NCI-H345 (cell line): ENCODE measurements around the gene CD55.

Experiments used
- DNase-seq: peaks from one replicate; lab custom pipeline; 2025; lab: John Stamatoyannopoulos, UW

The CD55 gene

DNA sequence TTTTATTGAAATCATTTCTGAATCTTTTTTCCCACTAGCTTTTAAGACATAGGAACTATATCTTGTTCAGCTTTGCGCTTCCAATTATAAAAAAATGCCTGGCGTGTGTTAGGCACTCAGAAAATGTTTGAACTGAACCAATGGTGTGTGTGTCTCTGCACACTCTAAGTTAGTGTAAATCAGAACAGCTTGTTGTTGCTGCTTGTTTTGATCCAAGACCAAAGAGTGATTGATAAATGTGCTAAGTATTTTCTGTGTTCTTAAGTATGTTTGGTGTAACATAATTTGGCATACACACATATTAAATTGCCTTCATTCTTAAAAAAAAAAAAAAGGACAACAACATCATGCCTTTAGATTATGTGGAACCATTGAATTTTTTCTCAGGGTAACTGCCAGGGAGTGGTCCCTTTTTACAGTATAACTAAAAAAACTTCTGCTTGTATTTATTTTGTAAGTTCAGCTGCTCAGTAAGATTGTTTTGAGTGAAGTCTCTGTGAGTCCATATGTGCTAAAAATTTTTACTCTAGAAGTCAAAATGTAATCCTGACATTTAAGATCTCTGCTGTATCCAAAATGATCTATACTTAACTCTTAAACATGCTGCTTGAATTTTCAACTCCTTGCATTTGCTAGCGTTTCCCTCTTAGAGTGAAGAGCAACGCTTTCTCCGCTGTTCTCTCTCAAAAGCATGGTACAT lies 8.7 kb downstream of the CD55 start:
- DNase-seq, result no peak

DNA sequence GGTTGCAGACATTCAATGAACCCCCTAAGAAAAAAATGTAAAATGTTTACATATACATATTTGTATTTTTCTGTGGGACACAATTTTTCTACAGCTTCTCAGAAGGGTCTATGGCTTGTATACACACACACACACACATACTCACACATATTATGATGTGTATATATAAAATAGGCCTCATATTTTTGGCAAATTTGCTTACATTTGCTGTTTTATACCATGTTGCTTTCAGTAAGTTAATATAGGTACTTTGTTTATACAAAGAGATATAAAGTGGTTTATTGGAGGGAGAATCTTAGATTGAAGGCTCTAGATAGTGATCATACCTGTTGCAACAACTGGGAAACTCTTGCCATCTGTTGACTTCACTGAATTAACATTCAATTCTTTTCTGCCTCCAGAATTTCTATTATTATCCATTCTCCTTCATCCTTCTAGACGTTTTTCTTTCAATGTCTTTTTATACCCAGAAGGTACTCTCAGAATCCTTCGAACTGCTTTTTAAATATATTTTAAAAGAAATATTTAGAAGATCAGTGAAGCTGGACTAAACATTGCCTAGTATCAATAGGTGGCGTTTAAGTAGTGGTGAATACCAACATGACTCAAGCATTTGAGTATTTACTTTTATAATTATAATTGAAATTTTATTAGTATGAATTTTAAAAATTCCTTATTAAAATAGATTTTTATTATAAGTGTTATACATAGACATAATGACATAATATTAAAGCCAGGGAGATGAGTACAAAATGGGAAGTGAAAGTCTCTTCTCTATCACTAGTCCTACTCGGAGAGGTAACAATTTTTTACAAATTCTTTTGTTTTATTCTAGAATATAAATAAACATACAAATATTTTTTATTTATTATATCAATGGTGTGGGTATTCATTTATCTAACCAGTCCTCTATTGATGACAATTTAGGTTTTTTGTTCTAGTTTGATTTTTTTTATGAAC lies 10.2 kb downstream of the CD55 start:
- no peak for DNase-seq

DNA sequence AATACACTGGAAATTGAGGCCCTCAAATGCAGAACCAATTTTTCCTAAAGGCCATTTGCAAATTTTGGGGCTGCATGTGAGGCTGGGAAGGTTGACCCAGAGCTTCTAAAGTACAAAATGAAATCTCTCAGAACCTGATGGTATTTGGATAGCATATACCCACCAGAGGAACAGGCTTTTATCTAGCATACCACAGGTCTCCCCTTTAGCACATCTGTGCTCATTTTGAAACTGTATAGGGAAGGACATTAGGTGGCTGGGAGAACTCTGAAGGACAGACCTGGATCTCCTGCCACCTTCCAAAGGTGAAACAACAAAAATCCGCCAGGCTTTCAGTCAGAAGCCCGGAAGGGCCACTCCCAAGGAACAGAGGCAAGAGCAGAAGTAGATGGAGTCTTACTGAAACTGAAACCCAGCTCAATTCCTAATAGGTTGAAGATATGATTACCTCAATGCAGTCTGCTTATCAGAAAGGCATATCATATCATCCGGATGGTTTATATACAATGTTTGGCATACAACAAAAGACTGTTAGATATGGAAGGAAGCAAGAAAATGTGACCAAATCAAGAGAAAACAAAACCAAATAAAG lies 11.6 kb downstream of the CD55 start:
- DNase-seq, result no peak

DNA sequence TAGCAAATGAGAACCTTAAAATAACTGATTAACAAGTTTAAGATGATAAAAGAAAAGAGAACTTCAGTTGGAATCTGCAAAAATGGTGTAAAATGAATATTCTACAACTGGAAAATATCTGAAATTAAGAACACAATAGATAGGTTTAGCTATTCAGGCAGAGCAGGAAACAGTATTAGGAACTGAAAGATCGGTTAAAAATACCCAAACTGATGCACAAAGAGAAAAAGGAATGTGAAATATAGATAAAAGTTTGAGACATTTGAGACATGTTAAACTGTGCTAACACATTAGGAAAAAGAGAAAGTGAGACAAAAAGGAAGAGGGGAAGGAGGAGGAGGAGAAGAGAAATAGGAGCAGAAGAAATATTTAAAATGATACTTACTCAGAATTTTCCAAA lies 12.1 kb downstream of the CD55 start:
- DNase-seq, result no peak

DNA sequence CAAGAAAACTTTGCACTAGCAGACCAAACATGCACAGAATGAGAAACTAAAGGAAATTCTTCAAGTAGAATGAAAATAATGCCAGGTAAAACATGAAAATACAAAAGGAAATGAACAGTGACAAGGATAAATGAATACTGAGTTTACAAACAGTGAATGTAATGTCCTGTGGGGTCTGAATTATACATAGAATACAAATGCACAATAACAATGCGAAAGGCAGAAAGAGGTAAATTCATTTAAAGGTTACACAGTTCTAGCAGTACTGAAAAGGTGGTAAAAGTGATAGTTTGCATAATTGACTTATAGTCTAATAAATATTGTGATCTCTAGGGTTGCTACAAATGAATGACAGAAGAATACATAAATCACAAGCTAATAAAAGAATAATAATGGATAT lies 12.9 kb downstream of the CD55 start:
- DNase-seq, result no peak

DNA sequence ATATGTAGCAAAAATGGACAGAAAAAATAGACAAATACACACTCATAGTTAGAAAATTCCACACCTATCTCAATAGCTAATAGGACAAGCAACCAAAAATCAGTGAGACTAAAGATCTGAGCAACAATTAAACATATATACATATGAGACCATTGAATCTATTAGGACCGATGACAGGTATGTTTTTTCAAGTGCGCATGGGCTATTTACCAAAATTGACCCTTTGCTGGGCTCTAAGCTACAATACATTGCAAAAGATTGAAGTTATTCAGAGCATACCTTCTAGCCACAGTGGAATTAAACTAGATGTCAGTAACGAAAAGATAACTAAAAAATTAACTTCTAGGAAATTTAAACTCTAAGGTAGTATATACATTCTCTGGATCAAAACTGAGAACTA lies 13.7 kb downstream of the CD55 start:
- DNase-seq, result no peak

DNA sequence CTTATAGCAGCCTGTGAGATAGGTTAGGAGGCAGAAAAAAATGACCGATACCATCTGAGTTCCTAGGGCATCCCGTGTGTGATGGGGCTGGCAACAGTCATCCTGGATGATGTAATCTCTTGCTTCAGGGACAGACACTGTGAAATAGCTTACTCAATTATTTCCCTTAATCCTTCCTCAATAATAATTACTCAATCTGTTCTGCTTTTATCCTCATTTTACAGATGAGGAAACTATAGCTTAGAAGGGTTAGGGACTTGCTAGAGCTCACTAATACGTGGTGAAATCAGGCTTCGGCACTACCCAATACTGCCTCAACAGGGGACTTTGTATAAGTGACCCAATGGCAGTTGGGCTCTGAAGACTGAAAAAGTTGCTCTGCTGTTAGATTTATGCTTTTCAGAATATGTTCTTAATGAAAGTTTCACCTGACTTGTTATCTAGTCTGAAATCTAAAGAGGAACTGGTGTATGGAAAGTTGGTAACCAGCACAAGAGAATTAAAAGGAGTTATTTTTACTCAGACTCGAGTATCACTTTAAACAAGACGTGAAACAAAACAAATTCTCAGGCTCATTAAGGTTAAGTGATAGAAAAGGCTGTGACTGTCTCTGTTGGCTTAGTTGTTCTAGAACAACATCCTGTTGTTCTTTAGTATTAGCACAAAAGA lies 14.4 kb downstream of the CD55 start:
- no peak for DNase-seq

DNA sequence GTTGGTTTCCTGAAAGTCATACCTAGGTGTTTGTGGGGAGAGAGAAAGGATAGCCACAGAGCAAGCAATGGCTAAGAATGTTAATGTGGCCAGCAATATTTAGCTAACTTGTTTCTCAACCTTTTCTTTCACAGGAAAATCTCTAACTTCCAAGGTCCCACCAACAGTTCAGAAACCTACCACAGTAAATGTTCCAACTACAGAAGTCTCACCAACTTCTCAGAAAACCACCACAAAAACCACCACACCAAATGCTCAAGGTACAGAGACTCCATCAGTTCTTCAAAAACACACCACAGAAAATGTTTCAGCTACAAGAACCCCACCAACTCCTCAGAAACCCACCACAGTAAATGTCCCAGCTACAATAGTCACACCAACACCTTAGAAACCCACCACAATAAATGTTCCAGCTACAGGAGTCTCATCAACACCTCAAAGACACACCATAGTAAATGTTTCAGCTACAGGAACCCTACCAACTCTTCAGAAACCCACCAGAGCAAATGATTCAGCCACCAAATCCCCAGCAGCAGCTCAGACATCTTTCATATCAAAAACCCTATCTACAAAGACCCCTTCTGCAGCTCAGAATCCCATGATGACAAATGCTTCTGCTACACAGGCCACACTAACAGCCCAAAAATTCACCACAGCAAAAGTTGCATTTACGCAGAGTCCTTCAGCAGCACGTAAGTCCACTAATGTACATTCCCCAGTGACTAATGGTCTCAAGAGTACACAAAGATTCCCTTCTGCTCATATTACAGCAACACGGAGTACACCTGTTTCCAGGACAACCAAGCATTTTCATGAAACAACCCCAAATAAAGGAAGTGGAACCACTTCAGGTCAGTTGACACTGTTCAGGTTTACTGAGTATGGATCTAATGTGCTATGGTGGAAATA lies 15.3 kb downstream of the CD55 start:
- no peak for DNase-seq

DNA sequence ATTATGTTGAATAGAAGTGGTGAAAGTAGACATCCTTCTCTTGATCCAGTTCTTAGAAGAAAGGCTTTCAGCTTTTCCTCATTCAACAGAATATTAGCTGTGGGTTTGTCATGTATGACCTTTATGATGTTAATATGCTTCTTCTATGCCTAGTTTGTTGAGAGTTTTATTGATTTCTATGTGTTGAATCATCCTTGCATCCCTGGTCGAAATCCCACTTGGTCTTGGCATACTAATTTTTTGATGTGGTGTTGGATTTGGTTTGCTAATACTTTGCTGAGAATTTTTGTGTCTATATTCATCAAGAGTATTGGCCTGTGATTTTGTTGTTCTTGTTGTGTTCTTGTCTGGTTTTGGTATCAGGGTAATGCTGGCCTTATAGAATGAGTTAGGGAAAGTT lies 20.9 kb downstream of the CD55 start:
- no peak for DNase-seq

DNA sequence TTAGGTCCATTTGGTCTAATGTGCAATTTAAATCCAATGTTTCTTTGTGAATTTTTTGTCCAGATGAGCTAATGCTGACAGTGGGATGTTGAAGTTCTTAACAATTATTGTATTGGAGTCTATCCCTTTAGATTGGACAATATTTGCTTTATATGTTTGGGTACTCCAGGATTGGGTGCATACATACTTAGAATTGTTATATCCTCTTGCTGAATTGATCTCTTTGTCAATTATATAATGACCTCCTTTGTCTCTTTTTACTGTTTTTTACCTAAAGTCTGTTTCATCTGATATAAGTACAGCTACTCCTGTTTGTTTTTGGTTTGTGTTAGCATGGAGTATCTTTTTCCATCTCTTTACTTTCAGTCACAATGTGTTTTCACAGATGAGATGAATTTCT lies 22.2 kb downstream of the CD55 start:
- DNase-seq, result no peak

DNA sequence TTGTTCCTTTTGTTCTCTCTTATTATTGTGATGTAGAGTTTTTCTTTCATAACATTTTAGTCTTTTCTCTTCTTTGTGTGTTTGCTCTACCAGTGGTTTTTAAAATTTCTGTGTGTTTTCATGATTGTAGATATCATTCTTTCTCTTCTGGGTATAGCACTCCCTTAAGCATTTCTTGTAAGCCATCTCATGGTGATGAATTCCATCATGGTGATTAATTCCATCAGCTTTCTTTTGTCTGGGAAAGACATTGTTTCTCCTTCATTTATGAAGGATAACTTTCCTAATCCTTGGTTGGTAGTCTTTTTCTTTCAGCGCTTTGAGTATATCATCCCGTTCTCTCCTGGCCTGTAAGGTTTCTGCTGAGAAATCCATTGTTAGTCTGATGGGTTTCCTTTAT lies 22.7 kb downstream of the CD55 start:
- no peak for DNase-seq

DNA sequence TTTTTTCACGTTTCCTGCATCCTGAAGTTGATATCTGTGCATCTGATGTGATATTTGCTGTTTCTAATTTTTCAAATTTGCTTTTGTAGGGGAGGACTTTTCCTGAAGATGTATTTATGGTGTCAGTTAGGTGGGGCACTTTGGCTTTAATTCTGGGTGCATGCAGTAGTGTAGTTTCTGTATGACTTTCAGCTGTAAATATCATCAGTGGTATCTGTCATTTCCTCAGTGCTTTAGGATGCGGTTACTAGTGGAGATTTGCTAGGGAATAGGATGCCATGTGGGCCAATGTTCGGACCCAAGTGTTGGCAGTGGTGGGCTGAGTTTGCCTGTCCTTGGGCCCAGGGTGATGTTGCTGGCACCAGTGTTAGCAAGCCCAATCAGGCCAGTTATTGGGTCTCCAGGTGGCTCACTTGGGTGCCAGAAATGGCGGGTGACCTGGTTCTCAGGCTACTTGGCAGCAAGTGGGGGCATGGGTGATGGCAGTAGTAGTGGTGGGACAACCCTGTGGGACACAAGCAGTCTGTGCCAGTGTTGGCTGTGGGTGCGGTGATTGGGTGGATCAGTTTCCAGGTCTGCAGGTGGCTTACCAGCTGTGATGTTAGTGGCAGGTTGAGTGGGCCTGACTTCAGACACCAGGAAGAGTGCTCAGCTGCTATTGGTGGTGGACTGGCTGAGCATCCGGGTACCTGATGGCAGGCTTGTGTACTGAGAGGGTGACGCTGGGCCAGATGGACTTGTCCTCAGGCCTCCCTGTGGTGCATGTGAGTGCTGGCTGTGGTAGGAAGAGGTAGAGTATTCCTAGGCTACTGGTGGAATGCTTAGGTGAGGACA lies 24.4 kb downstream of the CD55 start:
- no peak for DNase-seq

DNA sequence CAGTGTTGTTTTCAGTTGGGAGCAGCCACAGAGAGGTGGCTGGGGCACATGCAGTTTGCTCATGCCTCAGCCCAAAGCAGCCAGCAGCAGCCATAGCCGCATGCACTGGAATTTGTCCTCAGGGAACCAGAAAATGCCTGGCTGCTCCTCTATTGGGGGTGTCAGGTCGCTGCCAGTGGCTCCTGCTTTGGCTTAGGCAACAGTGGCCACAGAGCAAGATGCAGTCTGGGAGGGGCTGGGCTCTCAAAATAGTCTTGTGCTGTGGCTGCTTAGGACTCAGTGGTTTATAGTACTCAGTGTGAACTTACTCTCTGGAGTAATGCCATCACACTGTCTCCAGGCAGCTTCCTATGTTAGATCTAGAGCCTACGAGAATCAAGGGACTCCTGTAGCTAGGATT lies 25.0 kb downstream of the CD55 start:
- no peak for DNase-seq

DNA sequence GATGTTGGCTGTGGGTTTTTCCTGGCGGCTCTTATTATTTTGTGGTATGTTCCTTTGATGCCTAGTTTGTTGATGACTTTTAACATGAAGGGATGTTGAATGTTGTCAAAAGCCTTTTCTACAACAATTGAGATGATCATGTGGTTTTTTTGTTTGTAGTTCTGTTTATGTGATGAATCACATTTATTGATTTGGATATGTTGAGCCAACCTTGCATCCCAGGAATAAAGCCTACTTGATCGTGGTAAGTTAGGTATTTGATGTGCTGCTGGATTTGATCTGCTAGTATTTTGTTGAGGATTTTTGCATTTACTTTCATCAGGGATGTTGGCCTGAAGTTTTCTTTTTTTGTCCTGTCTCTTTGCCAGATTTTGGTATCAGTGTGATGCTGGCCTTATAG lies 28.5 kb downstream of the CD55 start:
- DNase-seq, result no peak

DNA sequence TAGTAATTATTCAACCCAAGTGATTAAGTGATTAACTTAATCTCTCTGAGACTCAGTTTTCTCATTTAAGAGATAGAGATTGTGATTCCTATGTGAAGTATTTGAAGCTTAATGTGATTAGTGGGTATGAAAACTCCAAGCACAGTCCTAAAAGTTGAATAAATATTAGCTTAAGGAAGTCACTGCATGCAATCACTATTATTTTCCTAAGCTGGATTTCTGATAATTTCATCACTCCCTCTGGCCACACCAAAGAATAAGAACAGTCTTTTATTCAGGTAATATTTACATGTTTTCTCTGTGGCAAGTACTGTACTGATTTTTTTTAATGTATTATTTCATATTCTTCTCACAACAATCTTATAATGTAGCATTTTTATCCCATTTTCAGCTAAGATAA lies 31.1 kb downstream of the CD55 start:
- no peak for DNase-seq

DNA sequence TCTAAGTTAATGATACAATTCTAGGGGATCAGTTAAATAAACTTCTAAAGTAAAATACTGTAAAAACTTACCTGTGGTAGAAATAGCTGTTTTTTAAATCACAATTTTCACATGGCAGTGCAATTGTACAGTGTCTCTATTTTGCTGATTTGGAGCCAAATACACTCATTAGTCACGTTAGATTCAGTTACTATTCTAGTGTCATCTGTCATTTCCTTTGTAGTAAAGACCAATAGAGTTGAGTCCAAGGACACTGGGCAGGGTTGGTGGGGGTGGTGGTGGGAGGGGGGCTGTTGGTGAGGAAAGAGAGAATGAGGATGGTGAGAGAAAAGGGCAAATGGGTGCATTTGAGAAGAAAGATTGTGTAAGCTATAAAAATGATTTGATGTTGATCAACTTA lies 33.6 kb downstream of the CD55 start:
- no peak for DNase-seq

DNA sequence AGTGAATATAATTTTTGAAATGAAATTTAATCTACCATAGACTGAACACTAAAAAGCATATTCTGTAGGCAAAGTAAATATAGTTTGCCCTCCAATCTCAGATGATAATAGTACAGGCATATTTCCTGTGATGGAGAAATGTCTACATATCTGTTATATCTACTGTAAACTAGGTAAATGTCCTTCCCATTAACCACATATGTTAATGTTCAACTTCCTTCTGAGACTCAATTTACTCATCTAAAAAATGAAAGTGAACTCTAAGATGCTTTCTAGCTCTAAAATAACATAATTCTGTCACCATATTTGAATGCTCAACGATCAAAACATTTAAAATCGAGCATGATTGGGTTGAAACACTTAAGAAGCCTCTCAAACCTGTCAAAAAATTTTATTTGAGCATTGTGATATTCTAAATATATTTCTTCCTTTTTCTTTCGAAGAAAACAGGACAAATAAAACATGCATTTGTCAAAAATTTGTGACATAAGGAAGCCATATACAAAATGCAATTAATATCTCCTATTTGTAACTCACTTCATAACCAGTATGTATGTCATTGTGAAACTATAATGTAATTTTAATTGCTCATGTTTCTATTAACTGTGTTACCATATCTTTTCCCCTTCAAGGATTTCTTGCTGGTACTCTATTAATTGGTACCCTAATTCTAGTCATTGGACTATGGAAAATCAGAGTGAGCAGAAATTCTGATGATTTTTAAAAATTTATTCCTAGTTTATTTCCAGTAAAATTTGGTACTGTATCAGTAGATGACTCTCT lies 34.2 kb downstream of the CD55 start:
- DNase-seq, result no peak

DNA sequence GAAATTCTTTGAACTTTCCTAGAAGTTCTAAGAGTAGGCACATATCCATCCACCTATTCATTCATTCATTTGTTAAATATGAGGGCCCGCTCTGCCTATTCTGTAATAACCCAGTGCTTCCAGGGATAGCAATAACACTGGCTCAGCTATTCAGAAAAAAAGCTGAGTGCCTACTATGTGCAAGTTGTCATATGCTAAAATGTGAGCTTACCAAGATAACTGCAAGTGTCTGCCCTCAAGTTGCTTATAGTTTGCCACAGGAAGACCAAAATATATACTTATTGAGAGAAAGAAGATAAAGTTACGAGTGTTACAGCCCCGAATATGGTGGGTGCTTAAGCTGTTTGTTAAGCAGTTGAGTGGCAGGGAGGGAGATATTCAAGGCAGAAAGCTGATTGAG lies 39.6 kb downstream of the CD55 start:
- DNase-seq, result no peak

DNA sequence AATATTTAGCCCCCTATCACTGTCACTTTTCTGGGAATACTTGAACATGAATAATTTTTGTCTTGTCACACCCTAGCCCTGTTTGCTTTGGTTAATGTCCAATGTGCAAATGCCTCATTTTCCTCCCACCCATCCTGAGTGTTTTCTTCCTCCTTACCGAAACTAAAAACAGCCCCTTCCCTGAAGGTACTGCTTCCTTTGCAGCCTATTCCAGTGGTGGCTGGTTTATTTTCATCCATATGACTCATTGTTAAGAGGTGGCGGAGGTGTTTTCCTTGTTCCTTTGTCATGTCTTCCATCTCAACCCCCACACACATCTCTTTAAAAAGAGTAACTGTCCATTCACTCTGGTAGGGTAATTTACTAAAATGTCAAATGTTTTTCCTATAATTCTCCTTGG lies 40.4 kb downstream of the CD55 start:
- no peak for DNase-seq
